Colonic mucosa (tissue), 4 donors: Measurements from ENCODE around the gene TXNL1. TPM values are rescaled to one million over a fixed set of nuclear protein-coding genes. Genes with fewer than 3 reads are reported as not detected.
"Not testable (repeated sequence)": the region's sequence is repeated elsewhere in the genome, so short reads cannot be mapped to it uniquely, and the experiment has no call there.

Experiments used
- DNase-seq: peaks from one replicate; pipeline ENCODE4 v3.0.0-alpha.2; 2020
- H3K27ac ChIP-seq: fragments of 200-600 bp; one replicate; pipeline ENCODE4 v1.8.0; 2021
- H3K27me3 ChIP-seq: fragments of 200-600 bp; one replicate; pipeline ENCODE4 v1.8.0; 2021
- H3K36me3 ChIP-seq: fragments of 200-600 bp; one replicate; pipeline ENCODE4 v1.8.0; 2021
- H3K4me1 ChIP-seq: fragments of 200-600 bp; one replicate; pipeline ENCODE4 v1.8.0; 2021; ENCODE audit warnings: mild to moderate bottlenecking
- H3K4me3 ChIP-seq: fragments of 200-600 bp; one replicate; pipeline ENCODE4 v1.8.0; 2021
- H3K9ac ChIP-seq, 2 donors: one replicate each; pipeline ENCODE4 v1.7.0; 2013; ENCODE audit warnings: control low read depth in 2 of 2, low read depth in 2 of 2, low read length in 2 of 2
- H3K9me3 ChIP-seq: fragments of 200-600 bp; one replicate; pipeline ENCODE4 v1.8.0; 2021
- CTCF ChIP-seq: fragments of 200-600 bp; IDR thresholded peaks from one replicate; pipeline ENCODE4 v1.8.0; 2022; ENCODE audit warnings: antibody characterized with exemption, mild to moderate bottlenecking
- intact Hi-C: fragments of 100-400 bp; cut with DNase I; formaldehyde crosslinking; loops from one replicate; pipeline ENCODE4 v1.14.1; 2022
- total RNA-seq, 2 donors: library from RNA; stranded (reverse); fragmentation: NEBNext Ultra II Directional in 1 of 2; extraction: Animal tissue kit (Norgen Biotek cat#: 25700) in 1 of 2; gene quantifications; one replicate each; pipeline ENCODE4 v1.2.1, GENCODE V29; 2021
- donor health status: healthy.
- donor health status: DM: no; HTN: no; CAD: no.
- donor health status: DM: no; HTN: no; CAD: no.

Gene TXNL1
- total RNA-seq, 2 donors from 2014 or later, result 67.7 to 69.4 TPM

GRCh38 chr18:56576826-56577573 lies 61.4 kb downstream of the TXNL1 start:
- TF ChIP-seq CTCF, result no peak
- H3K4me3 ChIP-seq, result no peak overlapping the region
- no peak overlapping the region for H3K9ac ChIP-seq
- no peaks in the 10 kb centered on the region for H3K36me3 ChIP-seq
- no peaks in the 10 kb centered on the region for H3K4me1 ChIP-seq
- no peaks in the 10 kb centered on the region for H3K9me3 ChIP-seq
- intact Hi-C loops, result no loop called here
- no peak overlapping the region for H3K27ac ChIP-seq
- no peaks in the 10 kb centered on the region for H3K27me3 ChIP-seq
- DNase-seq, result no peak

GRCh38 chr18:56575819-56576663 lies 62.4 kb downstream of the TXNL1 start:
- DNase-seq, result no peak
- Histone ChIP-seq H3K4me1 (no peaks in the 10 kb centered on the region), H3K27me3 (no peaks in the 10 kb centered on the region), H3K9ac (no peak overlapping the region), H3K4me3 (no peak overlapping the region), H3K9me3 (no peaks in the 10 kb centered on the region), H3K36me3 (no peaks in the 10 kb centered on the region), H3K27ac (no peak overlapping the region)
- intact Hi-C loops, result loop anchor here (2.0 kb wide), 1 partner anchor 1161 kb away; no protein-coding TSS in a partner anchor
- TF ChIP-seq CTCF, result peak; percentile 55

GRCh38 chr18:56574861-56575260 lies 63.5 kb downstream of the TXNL1 start:
- no peak overlapping the region for H3K27ac ChIP-seq

GRCh38 chr18:56572267-56572666 lies 66.1 kb downstream of the TXNL1 start:
- intact Hi-C loops, DNase-seq, H3K4me3 ChIP-seq, H3K27ac ChIP-seq, H3K36me3 ChIP-seq, H3K27me3 ChIP-seq, H3K4me1 ChIP-seq, H3K9ac ChIP-seq, H3K9me3 ChIP-seq: not testable (repeated sequence)

More at GRCh38 chr18:56574861-56575260, 63.5 kb downstream of the TXNL1 start:
- Histone ChIP-seq H3K27me3 (no peaks in the 10 kb centered on the region), H3K9me3 (no peaks in the 10 kb centered on the region), H3K9ac (no peak overlapping the region), H3K36me3 (no peaks in the 10 kb centered on the region), H3K4me3 (no peak overlapping the region), H3K4me1 (no peaks in the 10 kb centered on the region)
- DNase-seq, result no peak
- no peak for TF ChIP-seq CTCF
- intact Hi-C loops, result loop anchor here (2.0 kb wide), 1 partner anchor 1160 kb away; no protein-coding TSS in a partner anchor

- intact Hi-C loops, result no loop called here
- no peak overlapping the region for H3K4me3 ChIP-seq
Measured at GRCh38 chr18:56570978-56571377, 67.4 kb downstream of the TXNL1 start.

More at GRCh38 chr18:56570978-56571377, 67.4 kb downstream of the TXNL1 start:
- H3K9ac ChIP-seq, result no peak overlapping the region
- no peaks in the 10 kb centered on the region for H3K4me1 ChIP-seq
- no peaks in the 10 kb centered on the region for H3K36me3 ChIP-seq
- no peaks in the 10 kb centered on the region for H3K9me3 ChIP-seq
- no peak for DNase-seq
- no peak for TF ChIP-seq CTCF
- no peak overlapping the region for H3K27ac ChIP-seq
- H3K27me3 ChIP-seq, result no peaks in the 10 kb centered on the region
